Cardiac ventricle fibroblast (primary cell): ENCODE data around the gene KCNMB4. TPM values are rescaled to one million over a fixed set of nuclear protein-coding genes. Genes with fewer than 3 reads are reported as not detected.

Experiments used
- total RNA-seq: library from RNA; depleted of rRNA; stranded (reverse); fragments of >200 nt; gene quantifications from 2 replicates; pipeline ENCODE4 v1.2.3, GENCODE V29; 2015

Gene KCNMB4
- total RNA-seq: 1.9 and 2.4 TPM in 2 replicates

GRCh38 chr12:70365648-70366518 is at the start of gene KCNMB4:
Gene KCNMB4, plus strand, starts transcription at chr12:70366290. Its CDS starts 445 bp downstream, at chr12:70366735.

Other genes with a start within 250 kb of the KCNMB4 start
- 47.1 and 78.7 TPM in 2 replicates for gene CNOT2, start 122.9 kb upstream of the KCNMB4 start, total RNA-seq